IMR-90 (cell line): Measurements from ENCODE around the gene AGR3. TPM values are rescaled to one million over a fixed set of nuclear protein-coding genes. Genes with fewer than 3 reads are reported as not detected.

Source experiments
- ATAC-seq: fragments of 200-7000 bp; cut with Tn5 transposase; 2 replicates; pipeline ENCODE4 v1.9.1; 2020; ENCODE audit warnings: low read depth, mild to moderate bottlenecking, moderate library complexity
- BruUV-seq: library from RNA; stranded (reverse); fragments of 400-500 nt; replicated peaks from 2 replicates; lab custom pipeline; 2021; lab: Mats Ljungman, UMichigan
- CTCF ChIA-PET: fragments of 300-600 bp; formaldehyde crosslinking; extraction: SDS; loops from one replicate; lab custom pipeline; 2021; ENCODE audit warnings: antibody characterized with exemption; lab: Yijun Ruan, JAX
- POLR2A ChIA-PET: fragments of 300-600 bp; sonication (Branson Sonifier 250); formaldehyde crosslinking; loops from one replicate; lab custom pipeline; 2022; ENCODE audit warnings: antibody characterized with exemption; ENCODE audit not compliant: unreplicated experiment; lab: Charles Lee
- DNase-seq: peaks from one replicate; pipeline ENCODE4 v3.0.0; 2013
- H2AFZ ChIP-seq: replicated peaks from 2 replicates; pipeline ENCODE3; 2013; ENCODE audit warnings: low read length, mild to moderate bottlenecking; ENCODE audit not compliant: poor library complexity
- H2AK5ac ChIP-seq: 2 replicates; pipeline ENCODE4 v1.6.1; 2013; ENCODE audit warnings: low read depth, low read length, inconsistent platforms
- H2AK9ac ChIP-seq: replicated peaks from 2 replicates; pipeline ENCODE3; 2013; ENCODE audit warnings: mild to moderate bottlenecking, low read depth, low read length, moderate library complexity; ENCODE audit not compliant: poor library complexity
- H2BK120ac ChIP-seq: 2 replicates; pipeline ENCODE4 v1.6.1; 2013; ENCODE audit warnings: low read depth, low read length, inconsistent platforms
- H2BK15ac ChIP-seq: 3 replicates; pipeline ENCODE4 v1.6.1; 2013; ENCODE audit warnings: low read depth, low read length, inconsistent platforms
- H2BK20ac ChIP-seq: 2 replicates; pipeline ENCODE4 v1.6.1; 2013; ENCODE audit warnings: low read depth, mild to moderate bottlenecking, inconsistent platforms, low read length, moderate library complexity
- H2BK5ac ChIP-seq: 2 replicates; pipeline ENCODE4 v1.6.1; 2013; ENCODE audit warnings: mild to moderate bottlenecking, low read depth, low read length, inconsistent platforms; ENCODE audit not compliant: poor library complexity, severe bottlenecking
- H3K14ac ChIP-seq: replicated peaks from 2 replicates; pipeline ENCODE4 v1.6.1; 2013; ENCODE audit warnings: low read depth, low read length, inconsistent platforms
- H3K18ac ChIP-seq: 2 replicates; pipeline ENCODE4 v1.6.1; 2013; ENCODE audit warnings: low read depth, low read length, control low read depth
- H3K23ac ChIP-seq: 2 replicates; pipeline ENCODE4 v1.6.1; 2013; ENCODE audit warnings: low read depth, low read length, inconsistent platforms
- H3K27ac ChIP-seq: 2 replicates; pipeline ENCODE4 v1.5.1; 2013; ENCODE audit warnings: mild to moderate bottlenecking, control low read depth, low read length; ENCODE audit not compliant: insufficient read depth
- H3K27me3 ChIP-seq: 2 replicates; pipeline ENCODE4 v1.6.1; 2013; ENCODE audit warnings: low read length; ENCODE audit not compliant: control insufficient read depth, insufficient read depth
- H3K36me3 ChIP-seq: 2 replicates; pipeline ENCODE4 v1.6.1; 2013; ENCODE audit warnings: low read length, mixed read lengths; ENCODE audit not compliant: control insufficient read depth, insufficient read depth
- H3K4ac ChIP-seq: 2 replicates; pipeline ENCODE4 v1.6.1; 2013; ENCODE audit warnings: low read depth, low read length, inconsistent platforms
- H3K4me1 ChIP-seq: 2 replicates; pipeline ENCODE4 v1.6.1; 2013; ENCODE audit warnings: low read length, mixed read lengths; ENCODE audit not compliant: control insufficient read depth, insufficient read depth
- H3K4me2 ChIP-seq: 2 replicates; pipeline ENCODE4 v1.6.1; 2013; ENCODE audit warnings: low read depth, mild to moderate bottlenecking, control low read depth, low read length, moderate library complexity
- H3K4me3 ChIP-seq: 2 replicates; pipeline ENCODE4 v1.5.1; 2013; ENCODE audit warnings: low read depth, mild to moderate bottlenecking, control low read depth, low read length, moderate library complexity; ENCODE audit not compliant: insufficient read depth
- H3K56ac ChIP-seq: 2 replicates; pipeline ENCODE4 v1.6.1; 2013; ENCODE audit warnings: low read length, inconsistent platforms; ENCODE audit not compliant: insufficient read depth; ENCODE audit errors: extremely low read depth
- H3K79me1 ChIP-seq, 2 experiments: 2 replicates each; pipeline ENCODE4 v1.6.1; 2013; ENCODE audit warnings: low read length in 2 of 2, inconsistent platforms in 1 of 2, low read depth in 1 of 2
- H3K9ac ChIP-seq: 2 replicates; pipeline ENCODE4 v1.6.1; 2013; ENCODE audit warnings: low read depth, low read length, control low read depth
- H3K9me1 ChIP-seq: 2 replicates; pipeline ENCODE4 v1.6.1; 2013; ENCODE audit warnings: low read length, inconsistent platforms; ENCODE audit not compliant: insufficient read depth
- H3K9me3 ChIP-seq: 2 replicates; pipeline ENCODE4 v1.6.1; 2013; ENCODE audit warnings: low read length; ENCODE audit not compliant: control insufficient read depth, insufficient read depth
- H4K20me1 ChIP-seq: 2 replicates; pipeline ENCODE4 v1.6.1; 2013; ENCODE audit warnings: low read length, inconsistent platforms; ENCODE audit not compliant: insufficient read depth
- H4K5ac ChIP-seq: 2 replicates; pipeline ENCODE4 v1.6.1; 2013; ENCODE audit warnings: mild to moderate bottlenecking, low read depth, low read length, control low read depth
- H4K8ac ChIP-seq, 2 experiments: 2 replicates each; pipeline ENCODE4 v1.6.1; 2013; ENCODE audit warnings: low read depth in 2 of 2, low read length in 2 of 2, control low read depth in 1 of 2, inconsistent platforms in 1 of 2
- H4K91ac ChIP-seq: 2 replicates; pipeline ENCODE4 v1.6.1; 2013; ENCODE audit warnings: low read depth, low read length, inconsistent platforms; ENCODE audit not compliant: insufficient read depth
- CEBPB ChIP-seq: IDR thresholded peaks from 2 replicates; pipeline ENCODE4 v1.6.1; 2012; ENCODE audit warnings: low read depth, low read length, improper control_type of control experiment
- CHD1 ChIP-seq: IDR thresholded peaks from 2 replicates; pipeline ENCODE4 v1.6.1; 2012; ENCODE audit warnings: low read depth, low read length, improper control_type of control experiment
- ELK1 ChIP-seq: fragments of 150-350 bp; IDR thresholded peaks from 2 replicates; pipeline ENCODE4 v1.6.1; 2016; ENCODE audit warnings: low read depth, mild to moderate bottlenecking, low read length, moderate library complexity, borderline replicate concordance
- FOS ChIP-seq: fragments of 150-350 bp; IDR thresholded peaks from 2 replicates; pipeline ENCODE4 v1.6.1; 2016; ENCODE audit warnings: low read depth, low read length
- MAFK ChIP-seq: IDR thresholded peaks from 2 replicates; pipeline ENCODE4 v1.6.1; 2012; ENCODE audit warnings: low read depth, low read length, improper control_type of control experiment
- MAZ ChIP-seq: IDR thresholded peaks from 2 replicates; pipeline ENCODE4 v1.6.1; 2012; ENCODE audit warnings: low read depth, mild to moderate bottlenecking, low read length, improper control_type of control experiment, moderate library complexity, borderline replicate concordance
- MXI1 ChIP-seq: IDR thresholded peaks from 2 replicates; pipeline ENCODE4 v1.6.1; 2012; ENCODE audit warnings: low read depth, mild to moderate bottlenecking, low read length, moderate library complexity, borderline replicate concordance
- NFE2L2 ChIP-seq: fragments of 150-350 bp; IDR thresholded peaks from 2 replicates; pipeline ENCODE4 v1.6.1; 2016; ENCODE audit warnings: low read depth, mild to moderate bottlenecking, low read length
- POLR2A ChIP-seq: IDR thresholded peaks from 2 replicates; pipeline ENCODE4 v1.6.1; 2012; ENCODE audit warnings: mild to moderate bottlenecking, low read depth, low read length
- RAD21 ChIP-seq: IDR thresholded peaks from 2 replicates; pipeline ENCODE4 v1.6.1; 2012; ENCODE audit warnings: low read length, improper control_type of control experiment
- RCOR1 ChIP-seq: IDR thresholded peaks from 2 replicates; pipeline ENCODE4 v1.6.1; 2012; ENCODE audit warnings: mild to moderate bottlenecking, low read length, improper control_type of control experiment; ENCODE audit not compliant: insufficient replicate concordance
- RFX5 ChIP-seq: IDR thresholded peaks from 2 replicates; pipeline ENCODE4 v1.8.0; 2012; ENCODE audit warnings: low read depth, mild to moderate bottlenecking, low read length, moderate library complexity
- SMC3 ChIP-seq: fragments of 150-350 bp; IDR thresholded peaks from 2 replicates; pipeline ENCODE4 v1.6.1; 2016; ENCODE audit warnings: low read depth, mild to moderate bottlenecking, antibody characterized with exemption, low read length, moderate library complexity
- WGBS, 2 experiments: methylation state at CpG; one replicate each; pipeline versions ENCODE4 v1.1.5 to v1.1.7; 2013; ENCODE audit warnings: missing lambda C conversion rate in 2 of 2; ENCODE audit not compliant: insufficient read length in 1 of 2; ENCODE audit errors: extremely low coverage in 2 of 2; 5-methylcytosine and 5-hydroxymethylcytosine counted together
- dilution Hi-C: fragments of 300-500 bp; cut with HindIII; formaldehyde crosslinking; loops from one replicate; pipeline ENCODE4 v1.14.3; 2018; ENCODE audit warnings: low sequenced_read_pairs; ENCODE audit not compliant: unreplicated experiment
- in situ Hi-C: fragments of 300-500 bp; cut with MboI; formaldehyde crosslinking; loops from 3 replicates; pipeline ENCODE4 v1.14.3; 2019; ENCODE audit warnings: low sequenced_read_pairs, inconsistent platforms, mixed read lengths
- intact Hi-C: fragments of 100-400 bp; cut with micrococcal nuclease; formaldehyde crosslinking; loops from 2 replicates; pipeline ENCODE4 v1.10.0; 2022
- polyA plus RNA-seq, 3 experiments: library from polyadenylated mRNA; depleted of rRNA; stranded (reverse); fragments of >200 nt; gene quantifications; 2 replicates each; pipeline ENCODE4 v1.2.3, GENCODE V29; 2012; ENCODE audit warnings: low replicate concordance in 1 of 3
- total RNA-seq: library from RNA; depleted of rRNA; stranded (reverse); fragments of >200 nt; gene quantifications from 2 replicates; pipeline ENCODE4 v1.2.3, GENCODE V29; 2012
- TF ChIP-seq, protein P1 (sequence below): fragments of 150-350 bp; IDR thresholded peaks from 2 replicates; pipeline ENCODE4 v1.6.1; 2017; ENCODE audit warnings: mild to moderate bottlenecking, antibody characterized with exemption, low read length, low read depth

The AGR3 gene
- total and polyA plus RNA-seq, 2 of the 4 experiments (the other 2 are of a cell fraction), result not detected

DNA sequence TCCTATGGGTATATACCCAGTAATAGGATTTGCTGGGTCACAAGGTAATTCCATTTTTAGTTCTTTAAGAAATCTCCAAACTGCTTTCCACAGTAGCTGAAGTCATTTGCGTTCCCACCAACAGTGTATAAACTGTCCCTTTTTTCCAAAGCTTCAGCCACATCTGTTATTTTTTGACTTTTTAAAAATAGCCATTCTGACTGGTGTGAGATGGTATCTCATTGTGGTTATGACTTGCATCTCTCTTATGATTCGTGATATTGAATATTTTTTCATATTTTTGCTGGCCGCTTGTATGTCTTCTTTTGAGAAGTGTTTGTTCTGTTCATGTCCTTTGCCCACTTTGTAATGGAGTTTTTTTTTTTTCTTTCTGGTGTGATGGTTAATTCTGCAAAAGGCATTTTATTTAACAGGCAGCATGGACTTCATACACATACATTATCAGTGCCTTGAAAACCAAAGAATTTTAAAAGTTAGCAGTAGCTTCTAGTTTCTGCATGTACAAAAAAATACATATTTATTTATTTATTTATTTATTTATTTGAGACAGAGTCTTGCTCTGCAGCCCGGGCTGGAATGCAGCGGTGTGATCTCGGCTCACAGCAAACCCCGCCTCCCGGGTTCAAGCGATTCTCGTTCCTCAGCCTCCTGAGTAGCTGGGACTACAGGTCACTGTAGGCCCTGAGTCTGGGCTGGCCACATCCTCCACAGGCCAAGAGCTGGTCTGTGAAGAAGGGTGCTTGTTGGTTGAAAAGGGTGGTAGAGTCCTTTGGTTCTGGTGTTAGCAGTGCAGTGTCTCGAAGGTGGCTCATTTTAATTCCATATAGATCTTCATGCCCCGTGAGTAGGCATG, 32.3 kb downstream of the AGR3 start (continued):
- TF ChIP-seq MXI1 (no peak), RAD21 (no peak), SMC3 (no peak), POLR2A (no peak), MAFK (no peak), FOS (no peak), CEBPB (no peak)

GRCh38 chr7:16847381-16847860, 34.4 kb downstream of the AGR3 start:
- H2BK15ac ChIP-seq, result no peak overlapping the region
- H2BK5ac ChIP-seq, result no peak overlapping the region
- H2AK5ac ChIP-seq, result no peak overlapping the region
- H3K27me3 ChIP-seq, result peaks cover 2% of the 10 kb centered on the region; the same call in 1 of the 2 replicates
- in situ Hi-C loops (no loop called here), intact Hi-C loops (no loop called here), dilution Hi-C loops (no loop called here)
- H4K8ac ChIP-seq, result no peak overlapping the region
- H2AFZ ChIP-seq, result no peak overlapping the region
- no peaks in the 10 kb centered on the region for H3K79me1 ChIP-seq
- no peak overlapping the region for H3K23ac ChIP-seq
- H3K4me2 ChIP-seq, result no peak overlapping the region
- H3K4me1 ChIP-seq, result peaks cover 3% of the 10 kb centered on the region
- ATAC-seq (peak; percentile 61), DNase-seq (peak; percentile 6)
- H4K20me1 ChIP-seq, result no peaks in the 10 kb centered on the region
- no peak overlapping the region for H3K18ac ChIP-seq
- no peaks in the 10 kb centered on the region for H3K9me3 ChIP-seq
- POLR2A ChIA-PET, result no interaction called here
- no peak overlapping the region for H3K4ac ChIP-seq
- BruUV-seq, result no TSS peak
- no peak overlapping the region for H2BK20ac ChIP-seq
- no peak overlapping the region for H3K9ac ChIP-seq
- H4K91ac ChIP-seq, result no peak overlapping the region
- H3K36me3 ChIP-seq, result no peaks in the 10 kb centered on the region
- CTCF ChIA-PET, result interaction anchor here (1.5 kb wide), 1 partner anchor 44 kb away, joined by 3 read pairs; no protein-coding TSS in a partner anchor
- H3K14ac ChIP-seq, result no peak overlapping the region
- H3K27ac ChIP-seq, result no peak overlapping the region
- no peak overlapping the region for H3K4me3 ChIP-seq
- H4K5ac ChIP-seq, result no peak overlapping the region
- H2AK9ac ChIP-seq, result no peak overlapping the region
- no peaks in the 10 kb centered on the region for H3K9me1 ChIP-seq
- H3K56ac ChIP-seq, result no peak overlapping the region
- H2BK120ac ChIP-seq, result no peak overlapping the region
- WGBS, 2 experiments, result no CpG with 5 or more reads among the region's 6 CpGs
- TF ChIP-seq MXI1, result no peak
- TF ChIP-seq CEBPB, result no peak
- no peak for TF ChIP-seq RCOR1
- TF ChIP-seq POLR2A, result no peak
- no peak for TF ChIP-seq RAD21
- TF ChIP-seq MAFK, result no peak
- TF ChIP-seq FOS, result no peak
- no peak for TF ChIP-seq RFX5
- no peak for TF ChIP-seq SMC3
- no peak for TF ChIP-seq NFE2L2
- no peak for TF ChIP-seq MAZ
- no peak for TF ChIP-seq ELK1
- no peak for TF ChIP-seq CHD1
- TF ChIP-seq, protein P1, sequence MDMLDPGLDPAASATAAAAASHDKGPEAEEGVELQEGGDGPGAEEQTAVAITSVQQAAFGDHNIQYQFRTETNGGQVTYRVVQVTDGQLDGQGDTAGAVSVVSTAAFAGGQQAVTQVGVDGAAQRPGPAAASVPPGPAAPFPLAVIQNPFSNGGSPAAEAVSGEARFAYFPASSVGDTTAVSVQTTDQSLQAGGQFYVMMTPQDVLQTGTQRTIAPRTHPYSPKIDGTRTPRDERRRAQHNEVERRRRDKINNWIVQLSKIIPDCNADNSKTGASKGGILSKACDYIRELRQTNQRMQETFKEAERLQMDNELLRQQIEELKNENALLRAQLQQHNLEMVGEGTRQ, result no peak
